ENCODE measurements around the gene TBC1D21.

DNA sequence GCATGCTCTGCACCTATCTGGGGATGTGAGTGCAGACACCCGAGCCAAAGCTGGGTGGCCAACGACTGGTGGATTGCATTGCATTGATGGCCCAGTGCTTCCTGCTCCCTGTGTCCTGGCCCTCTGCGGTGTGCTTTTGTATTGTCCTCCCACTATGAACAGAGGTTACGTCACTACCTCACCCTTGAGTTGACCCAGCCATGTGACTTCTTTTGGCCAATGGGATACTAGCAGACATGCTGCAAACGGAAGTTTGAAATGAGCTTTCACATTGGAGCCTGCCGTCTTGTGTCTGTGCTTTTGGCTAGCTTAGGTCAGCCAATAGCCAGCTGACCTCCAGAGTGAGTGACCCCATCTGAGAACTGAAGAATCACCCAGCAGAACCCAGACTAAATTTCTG lies 15.3 kb upstream of the TBC1D21 start:
- TF ChIP-seq CEBPB (IDR thresholded peaks at IDR 0.05; ENCODE audit: low read depth, low read length) (no peak), MXI1 (IDR thresholded peaks at IDR 0.05; ENCODE audit: borderline replicate concordance, low read depth, low read length) (no peak), POLR2A (IDR thresholded peaks at IDR 0.05; ENCODE audit: low read depth, low read length) (no peak), RAD21 (IDR thresholded peaks at IDR 0.05; ENCODE audit: low read length) (no peak), MAFK (IDR thresholded peaks at IDR 0.05; ENCODE audit: low read depth, low read length) (no peak), SMC3 (IDR thresholded peaks at IDR 0.05; ENCODE audit: low read depth, low read length) (no peak), RFX5 (IDR thresholded peaks at IDR 0.05; ENCODE audit: low read depth, low read length) (no peak)
- TF ChIP-seq, protein P1, sequence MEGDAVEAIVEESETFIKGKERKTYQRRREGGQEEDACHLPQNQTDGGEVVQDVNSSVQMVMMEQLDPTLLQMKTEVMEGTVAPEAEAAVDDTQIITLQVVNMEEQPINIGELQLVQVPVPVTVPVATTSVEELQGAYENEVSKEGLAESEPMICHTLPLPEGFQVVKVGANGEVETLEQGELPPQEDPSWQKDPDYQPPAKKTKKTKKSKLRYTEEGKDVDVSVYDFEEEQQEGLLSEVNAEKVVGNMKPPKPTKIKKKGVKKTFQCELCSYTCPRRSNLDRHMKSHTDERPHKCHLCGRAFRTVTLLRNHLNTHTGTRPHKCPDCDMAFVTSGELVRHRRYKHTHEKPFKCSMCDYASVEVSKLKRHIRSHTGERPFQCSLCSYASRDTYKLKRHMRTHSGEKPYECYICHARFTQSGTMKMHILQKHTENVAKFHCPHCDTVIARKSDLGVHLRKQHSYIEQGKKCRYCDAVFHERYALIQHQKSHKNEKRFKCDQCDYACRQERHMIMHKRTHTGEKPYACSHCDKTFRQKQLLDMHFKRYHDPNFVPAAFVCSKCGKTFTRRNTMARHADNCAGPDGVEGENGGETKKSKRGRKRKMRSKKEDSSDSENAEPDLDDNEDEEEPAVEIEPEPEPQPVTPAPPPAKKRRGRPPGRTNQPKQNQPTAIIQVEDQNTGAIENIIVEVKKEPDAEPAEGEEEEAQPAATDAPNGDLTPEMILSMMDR (conservative IDR thresholded peaks at IDR 0.05; ENCODE audit: low read depth, low read length), result no peak

Data from IMR-90 (cell line).